Limb (tissue), 2 donors: ENCODE results near the gene RAB7B.

Experiments used
- DNase-seq, 2 donors: peaks; one replicate each; pipeline ENCODE4 v3.0.0-alpha.2; 2016; ENCODE audit errors: extremely low spot score in 2 of 2

Gene RAB7B

DNA sequence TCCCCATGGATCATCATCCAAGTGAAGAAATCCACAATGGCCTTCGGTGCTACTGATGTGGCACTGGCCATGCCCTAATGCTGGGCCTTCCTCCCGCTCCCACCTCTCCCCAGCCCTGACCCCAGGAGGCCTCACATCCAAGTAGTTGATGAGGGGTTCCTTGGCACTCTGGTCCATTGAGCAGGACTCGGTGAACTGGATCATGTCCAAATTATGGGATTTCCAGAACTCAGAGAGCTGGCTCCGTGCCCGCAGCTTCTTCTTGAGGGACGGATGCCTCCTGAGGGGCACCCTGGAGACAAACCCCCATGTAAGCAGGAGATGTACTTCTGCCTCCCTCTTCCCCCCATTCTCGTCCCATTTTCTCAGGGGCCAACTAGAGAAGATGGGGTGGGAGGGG is 19.6 kb upstream of the RAB7B start:
- no peak for DNase-seq

GRCh38 chr1:206021626-206022365 is 18.6 kb upstream of the RAB7B start:
- no peak for DNase-seq

DNA sequence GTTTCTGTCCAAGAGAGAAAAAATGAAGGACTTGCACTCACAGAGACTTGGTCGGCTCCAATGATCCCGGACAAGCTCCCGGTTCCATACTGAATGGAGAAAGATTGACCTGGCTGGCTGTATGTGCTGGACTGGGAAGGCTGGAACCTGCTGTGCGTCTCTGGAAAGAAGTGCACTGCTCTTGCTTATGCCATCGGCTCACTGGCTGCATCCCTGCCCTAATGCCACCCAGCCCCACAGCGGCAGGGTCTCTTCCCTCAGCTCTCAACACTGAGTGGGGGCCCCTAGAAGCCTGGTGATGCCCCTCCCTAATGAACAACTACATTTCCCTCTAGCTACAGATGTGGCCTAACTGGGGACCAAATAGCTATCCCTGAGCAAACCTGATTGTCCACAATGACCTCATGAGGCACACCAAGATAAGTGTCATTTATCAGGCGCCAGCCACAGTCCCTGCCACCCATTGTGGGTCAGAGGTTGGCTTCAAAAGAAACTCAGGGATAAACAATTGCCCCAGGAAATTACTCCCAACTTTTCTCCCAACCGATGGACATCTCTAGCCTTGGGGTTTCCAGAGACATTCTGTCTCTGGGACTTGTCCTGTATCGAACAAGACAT is 17.9 kb upstream of the RAB7B start:
- no peak for DNase-seq

DNA sequence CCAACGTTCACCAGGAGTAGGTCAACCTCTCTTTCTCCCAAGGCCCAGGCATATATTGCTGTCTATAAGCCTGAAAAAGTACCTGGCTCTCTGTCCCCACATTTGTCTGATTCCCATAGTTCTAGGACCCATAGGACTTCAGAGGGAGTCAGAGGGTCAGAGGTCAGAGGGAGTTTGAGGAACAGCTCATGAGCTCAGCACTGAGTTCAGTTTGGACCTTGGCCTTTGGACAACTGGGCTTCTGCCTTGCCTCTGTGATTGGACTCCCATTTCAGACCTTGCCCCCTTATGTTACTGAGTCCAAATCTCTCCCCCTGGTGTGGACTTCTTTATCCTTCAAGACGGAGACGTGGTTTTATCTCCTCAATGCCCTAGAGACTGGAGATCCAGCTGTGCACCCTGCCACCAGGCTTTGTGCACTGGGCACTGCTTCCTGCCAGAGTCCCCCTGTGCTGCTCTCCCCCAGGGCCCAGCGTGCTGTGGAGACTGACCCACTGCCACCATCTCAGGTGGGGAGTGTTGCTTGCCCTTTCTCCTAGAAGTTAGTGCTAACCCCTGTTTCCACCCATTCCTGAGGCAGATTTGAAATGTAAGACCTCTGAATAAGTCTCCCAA is 17.3 kb upstream of the RAB7B start:
- no peak for DNase-seq

GRCh38 chr1:206015071-206015470 is 11.9 kb upstream of the RAB7B start:
- no peak for DNase-seq

DNA sequence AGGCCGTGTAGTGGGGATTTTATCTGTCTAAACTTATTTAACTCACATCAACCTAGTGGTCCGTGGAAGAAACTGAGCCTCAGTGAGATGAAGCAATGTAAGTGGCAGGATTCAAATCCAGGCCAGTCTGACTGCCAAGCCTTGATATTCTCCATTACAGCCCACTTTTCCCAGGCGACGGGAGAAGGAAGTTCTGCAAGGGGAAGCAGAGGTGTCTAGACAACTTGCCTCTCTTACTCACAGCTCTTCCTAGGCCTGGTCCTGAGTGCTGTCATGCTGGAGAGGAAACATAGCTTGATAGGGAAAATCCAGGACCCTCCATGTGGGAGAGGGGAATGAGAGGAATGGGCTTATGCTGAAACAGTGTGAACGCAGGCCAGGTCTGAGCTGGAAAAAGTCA is 11.4 kb upstream of the RAB7B start:
- no peak for DNase-seq

GRCh38 chr1:206013026-206013795 is 10.0 kb upstream of the RAB7B start:
- DNase-seq = no peak

DNA sequence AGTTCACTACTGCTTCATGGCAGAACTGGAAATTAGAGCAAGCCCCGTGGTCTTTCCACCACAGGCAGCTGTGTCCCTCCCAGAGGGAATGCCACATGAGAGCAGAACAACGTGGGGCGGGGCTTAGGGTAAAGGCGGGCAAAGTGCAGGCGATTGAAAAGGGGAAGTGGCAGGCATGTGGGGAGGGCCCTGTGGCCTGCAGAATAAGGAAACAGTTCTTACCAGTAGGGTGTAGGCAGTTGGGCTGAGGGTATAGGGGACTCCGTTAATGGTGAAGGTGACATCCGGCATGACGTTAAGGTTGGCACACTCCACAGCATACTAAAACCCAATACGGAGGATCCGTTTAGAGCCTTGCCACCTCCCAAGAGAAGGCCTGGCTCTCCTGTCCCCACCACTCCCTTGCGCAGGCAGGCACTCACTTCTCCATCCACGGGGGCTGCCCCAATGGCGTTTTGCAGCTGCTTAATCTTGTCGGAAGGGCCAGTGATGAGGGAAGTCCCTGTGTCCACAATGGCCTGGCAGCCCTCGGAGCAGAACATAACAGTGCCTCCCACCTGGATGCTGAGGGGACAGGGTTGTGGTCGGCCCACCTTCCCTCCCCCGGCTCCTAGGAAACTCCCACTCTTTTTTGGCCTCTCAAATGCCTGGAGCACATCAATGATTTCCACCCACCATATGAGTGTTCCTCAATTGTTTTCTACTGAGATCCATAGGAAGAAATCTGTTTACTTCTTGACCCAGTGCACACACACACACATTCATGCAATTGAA is 9.1 kb upstream of the RAB7B start:
- DNase-seq = no peak

DNA sequence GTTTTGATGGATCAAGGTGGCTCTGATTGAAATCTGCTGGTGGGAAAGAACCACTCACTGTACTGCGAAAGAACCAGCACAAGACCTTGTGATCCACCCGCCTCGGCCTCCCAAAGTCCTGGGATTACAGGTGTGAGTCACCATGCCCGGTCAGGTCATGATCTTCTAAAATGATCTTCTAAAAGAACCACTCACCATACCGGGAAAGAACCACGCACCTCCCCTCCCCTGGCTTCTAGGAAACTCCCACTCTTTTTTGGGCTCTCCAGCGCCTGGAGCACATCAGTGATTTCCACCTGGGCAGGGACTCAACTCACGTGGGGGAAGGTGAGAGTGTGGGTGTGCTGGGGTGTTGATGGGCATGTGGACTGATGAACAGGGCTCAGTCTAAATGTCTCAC is 7.9 kb upstream of the RAB7B start:
- DNase-seq = no peak

- DNase-seq = no peak
Measured at GRCh38 chr1:206010060-206010459, 6.9 kb upstream of the RAB7B start.

DNA sequence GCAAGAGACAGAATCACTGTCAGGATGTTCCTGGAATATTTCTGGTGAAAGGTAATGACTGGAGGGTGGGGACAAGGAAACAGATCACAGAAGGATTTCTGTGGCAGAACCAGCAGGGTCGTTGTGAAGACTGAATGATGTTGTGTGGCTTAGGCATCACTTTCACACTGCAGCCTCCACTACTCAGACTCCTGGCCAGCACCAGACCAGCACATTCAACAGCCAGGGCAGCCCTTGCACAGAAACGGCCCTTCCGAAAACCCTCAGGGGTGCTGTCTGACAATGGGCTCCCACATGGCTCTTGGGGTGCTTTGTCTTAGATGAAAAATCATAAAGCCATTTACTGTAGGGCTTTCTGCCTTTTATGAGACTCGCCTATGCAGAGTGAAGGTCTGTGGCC is 3.8 kb upstream of the RAB7B start:
- DNase-seq = no peak

- DNase-seq = no peak
Measured at GRCh38 chr1:206005778-206006180, 2.6 kb upstream of the RAB7B start.

GRCh38 chr1:206005234-206005633 is 2.0 kb upstream of the RAB7B start:
- DNase-seq = no peak

GRCh38 chr1:206004826-206005225 is 1.6 kb upstream of the RAB7B start:
- peak in 1 of 2 donors; percentile 33 for DNase-seq

DNA sequence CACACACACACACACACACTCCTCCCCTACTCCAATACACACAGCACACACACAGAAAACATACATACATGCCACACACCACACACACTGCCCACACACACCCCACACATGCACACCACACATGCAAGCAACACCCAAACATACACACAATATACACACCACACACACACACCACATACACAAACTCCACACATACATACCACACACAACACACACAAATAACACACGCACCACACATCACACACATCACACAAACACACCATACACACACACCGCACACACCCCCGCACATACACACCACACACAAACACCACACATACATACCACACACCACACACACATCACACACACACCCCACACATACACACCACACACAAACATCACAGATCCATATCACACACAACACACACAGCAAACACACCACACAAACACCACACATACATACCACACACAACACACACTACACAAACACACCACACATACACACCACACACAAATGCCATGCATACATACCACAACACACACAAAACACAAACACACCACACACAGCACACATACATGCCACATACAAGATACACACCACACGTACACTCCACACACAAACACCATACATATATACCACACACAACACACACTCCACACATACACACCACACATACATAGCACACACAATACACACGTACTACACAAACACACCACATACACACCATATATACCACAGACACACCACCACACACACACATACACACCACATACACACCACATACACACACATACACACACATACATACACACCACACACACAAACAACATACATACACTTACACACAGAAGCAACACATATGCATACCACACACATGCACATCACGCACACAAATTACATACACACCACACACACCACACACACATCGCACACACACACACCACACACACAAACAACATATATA is 932 bp upstream of the RAB7B start:
- peak in 1 of 2 donors; percentile 18 for DNase-seq

DNA sequence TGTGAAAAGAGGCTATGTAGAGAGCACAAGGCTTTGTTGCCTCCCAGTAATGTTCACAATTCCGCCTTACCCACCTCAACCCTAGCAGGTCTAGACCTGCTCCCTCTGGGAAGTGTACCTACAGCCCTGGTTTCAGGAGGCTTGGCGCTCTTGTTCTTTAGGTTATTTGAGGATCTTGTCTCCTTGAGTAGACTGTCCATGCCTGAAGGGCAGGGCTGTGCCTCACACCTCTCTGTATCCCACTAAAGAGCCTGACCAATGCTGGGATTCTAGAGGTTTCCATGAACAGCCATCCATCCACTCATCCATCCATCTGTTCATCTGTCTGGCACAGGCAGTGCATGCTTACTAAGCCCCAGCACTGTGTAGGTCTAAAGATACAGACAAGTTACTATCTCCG is 1.0 kb downstream of the RAB7B start:
- peak in 1 of 2 donors; percentile 8 for DNase-seq

GRCh38 chr1:206001476-206001888 is 1.7 kb downstream of the RAB7B start:
- peak in 1 of 2 donors; percentile 24 for DNase-seq

- DNase-seq = peak in 1 of 2 donors; percentile 12
Measured at GRCh38 chr1:206000641-206001339, 2.4 kb downstream of the RAB7B start.

DNA sequence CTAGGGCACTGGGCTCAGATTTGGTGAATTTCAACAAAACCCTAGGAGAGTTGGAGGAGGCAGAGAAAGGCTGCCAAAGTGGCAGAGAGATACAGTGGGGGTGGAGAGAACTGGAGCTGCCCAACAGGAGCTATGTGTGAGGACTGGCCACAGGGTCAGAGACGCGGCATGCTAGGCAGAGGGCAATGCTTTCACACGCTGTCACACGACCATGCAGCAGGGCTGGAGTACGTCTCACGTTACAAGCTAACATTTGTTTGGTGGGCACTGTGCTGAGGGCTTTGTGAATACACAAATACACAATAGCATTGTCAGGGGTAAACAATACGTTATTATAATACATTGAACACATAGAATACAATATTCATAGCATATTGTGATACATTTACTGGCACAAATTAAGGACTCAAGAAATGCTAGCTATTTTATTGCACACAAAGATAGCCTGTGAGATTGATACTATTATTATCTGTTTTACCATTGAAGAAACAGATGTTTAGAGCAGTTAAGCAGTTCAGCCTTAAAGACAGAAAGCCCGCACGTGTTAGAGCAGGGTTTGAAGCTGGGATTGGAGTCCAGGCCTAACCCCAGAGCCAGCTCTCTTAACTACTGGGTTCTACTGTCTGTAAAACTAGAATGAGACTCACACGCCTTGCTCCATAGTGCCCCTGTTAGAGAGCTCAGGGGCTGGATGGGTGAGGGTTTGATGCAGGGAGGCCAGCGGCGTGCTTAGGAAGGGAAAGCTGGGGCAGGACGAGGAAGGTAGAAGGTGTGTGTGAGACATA is 4.5 kb downstream of the RAB7B start:
- DNase-seq = peak in 1 of 2 donors; percentile 35
